Cardiac muscle cell (in vitro differentiated cells and primary cell): ENCODE data around the gene OR2D2. TPM values are rescaled to one million over a fixed set of nuclear protein-coding genes. Genes with fewer than 3 reads are reported as not detected.
"Not testable (repeated sequence)": the region's sequence is repeated elsewhere in the genome, so short reads cannot be mapped to it uniquely, and the experiment has no call there.

ENCODE experiments used
- DNase-seq, 2 donors: peaks; one replicate each; pipeline versions ENCODE4 v3.0.0 to v3.0.0-alpha.2; 2010 to 2017; ENCODE audit warnings: low read depth in 1 of 2, low spot score in 1 of 2
- H3K27ac ChIP-seq: fragments of 200-600 bp; sonication (generic); 2 replicates; pipeline ENCODE4 v1.5.1; 2016
- H3K27me3 ChIP-seq: fragments of 200-600 bp; sonication (generic); 2 replicates; pipeline ENCODE4 v1.6.0; 2016; ENCODE audit warnings: control low read depth
- H3K36me3 ChIP-seq: fragments of 200-600 bp; sonication (generic); 2 replicates; pipeline ENCODE4 v1.5.1; 2016; ENCODE audit warnings: control low read depth
- H3K4me1 ChIP-seq: fragments of 200-600 bp; sonication (generic); 2 replicates; pipeline ENCODE4 v1.8.1; 2017; ENCODE audit warnings: low read depth, mild to moderate bottlenecking, mixed run types
- H3K4me3 ChIP-seq: fragments of 200-600 bp; sonication (generic); 2 replicates; pipeline ENCODE4 v1.5.1; 2016; ENCODE audit warnings: mild to moderate bottlenecking
- H3K9me3 ChIP-seq: fragments of 200-600 bp; sonication (generic); 2 replicates; pipeline ENCODE4 v1.5.1; 2017; ENCODE audit warnings: low read depth, mild to moderate bottlenecking, control low read depth
- polyA plus RNA-seq: library from polyadenylated mRNA; unstranded; fragments of >200 nt; fragmentation: Nextera tagmentation; extraction: Ambion mirVana; gene quantifications from 2 replicates; pipeline ENCODE4 v1.2.1, GENCODE V29; 2016
- total RNA-seq: library from RNA; depleted of rRNA; stranded (reverse); fragments of >200 nt; gene quantifications from 2 replicates; pipeline ENCODE4 v1.2.3, GENCODE V29; 2016
- TF ChIP-seq, protein P1 (sequence below): IDR thresholded peaks from 2 replicates; pipeline ENCODE4 v1.5.1; 2012; ENCODE audit warnings: low read depth, mild to moderate bottlenecking, low read length

Gene OR2D2
- total and polyA plus RNA-seq, 2 experiments from 2014 or later: not detected

DNA sequence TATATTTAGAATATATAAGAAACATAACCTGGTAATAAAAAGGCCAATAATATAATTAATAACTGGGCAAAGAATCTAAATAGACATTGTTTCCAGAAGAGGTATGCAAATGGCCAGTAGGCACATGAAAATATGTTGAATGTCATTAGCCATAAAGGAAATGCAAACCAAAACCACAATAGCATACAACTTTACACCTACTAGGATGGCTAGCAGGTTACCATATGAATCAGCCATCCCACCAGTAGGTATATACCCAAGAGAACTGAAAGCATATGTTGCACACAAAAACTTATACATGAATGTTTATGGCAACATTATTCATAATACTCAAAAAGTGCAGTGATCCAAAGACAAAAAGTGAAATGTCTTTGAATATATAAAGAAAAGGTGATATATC, 2.7 kb upstream of the OR2D2 start:
- Histone ChIP-seq H3K4me3 (no peak overlapping the region), H3K27ac (no peak overlapping the region), H3K9me3 (no peaks in the 10 kb centered on the region), H3K27me3 (peaks cover 5% of the 10 kb centered on the region), H3K36me3 (no peaks in the 10 kb centered on the region), H3K4me1 (no peaks in the 10 kb centered on the region)
- TF ChIP-seq, protein P1, sequence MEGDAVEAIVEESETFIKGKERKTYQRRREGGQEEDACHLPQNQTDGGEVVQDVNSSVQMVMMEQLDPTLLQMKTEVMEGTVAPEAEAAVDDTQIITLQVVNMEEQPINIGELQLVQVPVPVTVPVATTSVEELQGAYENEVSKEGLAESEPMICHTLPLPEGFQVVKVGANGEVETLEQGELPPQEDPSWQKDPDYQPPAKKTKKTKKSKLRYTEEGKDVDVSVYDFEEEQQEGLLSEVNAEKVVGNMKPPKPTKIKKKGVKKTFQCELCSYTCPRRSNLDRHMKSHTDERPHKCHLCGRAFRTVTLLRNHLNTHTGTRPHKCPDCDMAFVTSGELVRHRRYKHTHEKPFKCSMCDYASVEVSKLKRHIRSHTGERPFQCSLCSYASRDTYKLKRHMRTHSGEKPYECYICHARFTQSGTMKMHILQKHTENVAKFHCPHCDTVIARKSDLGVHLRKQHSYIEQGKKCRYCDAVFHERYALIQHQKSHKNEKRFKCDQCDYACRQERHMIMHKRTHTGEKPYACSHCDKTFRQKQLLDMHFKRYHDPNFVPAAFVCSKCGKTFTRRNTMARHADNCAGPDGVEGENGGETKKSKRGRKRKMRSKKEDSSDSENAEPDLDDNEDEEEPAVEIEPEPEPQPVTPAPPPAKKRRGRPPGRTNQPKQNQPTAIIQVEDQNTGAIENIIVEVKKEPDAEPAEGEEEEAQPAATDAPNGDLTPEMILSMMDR: no peak
- DNase-seq: no peak

- Histone ChIP-seq H3K27ac (no peak overlapping the region), H3K9me3 (no peaks in the 10 kb centered on the region), H3K4me3 (no peak overlapping the region), H3K27me3 (peaks cover 5% of the 10 kb centered on the region), H3K36me3 (no peaks in the 10 kb centered on the region), H3K4me1 (no peaks in the 10 kb centered on the region)
- DNase-seq: no peak
- TF ChIP-seq, protein P1: no peak
Observed at GRCh38 chr11:6894097-6894496, 1.8 kb upstream of the OR2D2 start.

DNA sequence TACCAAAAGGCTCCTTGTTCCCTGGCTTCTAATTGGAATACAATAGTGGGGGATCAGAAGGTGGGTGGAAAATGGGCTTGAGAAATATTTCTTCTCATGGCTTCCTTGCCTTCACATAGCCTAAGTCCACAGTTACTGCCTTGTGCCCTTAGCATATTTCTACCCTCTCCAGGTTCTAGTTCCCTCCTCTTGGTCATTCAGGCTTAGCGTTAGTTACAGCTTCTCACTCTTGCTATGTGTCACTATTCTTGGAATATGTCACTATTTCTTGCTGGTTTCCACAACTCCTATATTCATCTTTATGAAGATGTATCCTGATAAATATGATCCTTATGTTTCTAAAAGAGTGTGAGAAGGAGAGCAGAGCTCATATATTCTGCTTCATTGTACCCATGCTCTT, 2.5 kb downstream of the OR2D2 start:
- no peaks in the 10 kb centered on the region for H3K4me1 ChIP-seq
- H3K27me3 ChIP-seq: no peaks in the 10 kb centered on the region
- DNase-seq: no peak
- no peak overlapping the region for H3K27ac ChIP-seq
- no peak overlapping the region for H3K4me3 ChIP-seq
- TF ChIP-seq, protein P1: no peak
- H3K36me3 ChIP-seq: no peaks in the 10 kb centered on the region
- no peaks in the 10 kb centered on the region for H3K9me3 ChIP-seq

- no peaks in the 10 kb centered on the region for H3K9me3 ChIP-seq
- no peak for DNase-seq
- no peaks in the 10 kb centered on the region for H3K4me1 ChIP-seq
- no peaks in the 10 kb centered on the region for H3K36me3 ChIP-seq
- TF ChIP-seq, protein P1: no peak
- no peak overlapping the region for H3K4me3 ChIP-seq
- no peaks in the 10 kb centered on the region for H3K27me3 ChIP-seq
- no peak overlapping the region for H3K27ac ChIP-seq
Observed at GRCh38 chr11:6888830-6889229, 3.5 kb downstream of the OR2D2 start.

- H3K4me3 ChIP-seq, H3K9me3 ChIP-seq, DNase-seq, H3K27me3 ChIP-seq, H3K27ac ChIP-seq, H3K4me1 ChIP-seq, H3K36me3 ChIP-seq: not testable (repeated sequence)
Observed at GRCh38 chr11:6887711-6888110, 4.6 kb downstream of the OR2D2 start.

GRCh38 chr11:6882751-6883150, 9.5 kb downstream of the OR2D2 start:
- TF ChIP-seq, protein P1: no peak
- no peak overlapping the region for H3K4me3 ChIP-seq
- no peak for DNase-seq
- H3K4me1 ChIP-seq: no peaks in the 10 kb centered on the region
- no peak overlapping the region for H3K27ac ChIP-seq
- no peaks in the 10 kb centered on the region for H3K27me3 ChIP-seq
- no peaks in the 10 kb centered on the region for H3K36me3 ChIP-seq
- H3K9me3 ChIP-seq: no peaks in the 10 kb centered on the region
